Embryonic facial prominence (tissue), 1 donor: Measurements from ENCODE around the gene FGD4.

Source experiments
- DNase-seq: peaks from one replicate; pipeline ENCODE4 v3.0.0-alpha.2; 2016; ENCODE audit errors: extremely low spot score

FGD4 gene

DNA sequence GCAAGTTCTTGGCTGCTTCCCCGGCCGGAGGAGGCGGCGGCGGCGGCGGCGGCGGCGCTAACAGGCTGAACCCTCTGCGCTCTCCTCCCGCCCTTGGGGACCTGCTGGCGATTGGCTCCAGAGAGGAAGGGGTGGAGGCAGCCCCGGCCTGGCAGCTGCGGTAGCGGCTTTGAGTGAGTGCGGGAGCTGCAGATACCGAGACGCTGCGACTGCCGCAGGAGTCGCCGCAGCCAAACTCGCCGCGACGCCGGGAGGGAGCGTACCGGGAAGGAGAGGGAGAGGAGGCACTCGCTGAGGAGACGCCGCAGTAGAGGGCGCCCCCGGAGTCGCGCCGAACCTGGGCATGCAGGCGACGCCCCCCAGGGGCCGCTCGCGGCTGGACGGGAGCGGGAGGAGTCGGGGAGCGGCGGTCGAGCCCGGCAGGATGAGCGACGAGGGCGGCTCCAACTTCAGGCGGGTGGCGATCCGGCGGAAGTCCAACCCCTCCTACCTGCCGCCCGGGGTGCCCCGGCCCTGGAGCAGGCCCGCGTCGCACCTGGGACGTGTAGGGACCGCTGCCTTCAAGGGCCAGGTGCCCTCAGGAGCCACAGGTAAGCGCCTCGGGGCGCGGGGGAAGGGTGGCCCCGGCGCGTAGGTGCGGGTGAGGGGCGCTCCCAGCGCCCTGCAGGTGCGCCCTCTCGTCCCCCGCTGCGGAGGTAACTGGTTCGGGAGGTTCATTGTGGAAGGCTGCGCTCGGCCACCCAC lies at the start of gene FGD4:
Gene FGD4, plus strand, starts transcription at position 189 of the 744 bp plus-strand sequence.
- DNase-seq = peak; percentile 8

DNA sequence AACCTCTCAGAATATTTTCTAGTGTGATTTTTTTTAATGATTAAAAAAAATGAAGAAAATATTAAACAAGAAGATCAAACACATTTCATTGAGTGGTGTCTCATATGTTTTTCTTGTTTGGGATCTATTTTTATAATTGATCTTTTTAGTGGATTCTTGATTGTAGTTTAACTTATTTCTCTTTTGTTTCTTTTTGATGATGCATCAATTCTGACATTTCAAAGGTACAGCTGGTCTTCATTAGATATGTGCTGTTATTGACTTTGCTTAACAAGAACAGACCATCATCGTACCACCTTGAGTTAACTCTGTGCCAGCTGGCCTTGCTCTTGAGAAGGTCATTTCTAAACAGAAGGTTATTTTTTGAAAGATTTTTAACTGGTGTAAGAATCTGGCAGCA lies 45.8 kb upstream of the FGD4 start:
- DNase-seq = no peak

DNA sequence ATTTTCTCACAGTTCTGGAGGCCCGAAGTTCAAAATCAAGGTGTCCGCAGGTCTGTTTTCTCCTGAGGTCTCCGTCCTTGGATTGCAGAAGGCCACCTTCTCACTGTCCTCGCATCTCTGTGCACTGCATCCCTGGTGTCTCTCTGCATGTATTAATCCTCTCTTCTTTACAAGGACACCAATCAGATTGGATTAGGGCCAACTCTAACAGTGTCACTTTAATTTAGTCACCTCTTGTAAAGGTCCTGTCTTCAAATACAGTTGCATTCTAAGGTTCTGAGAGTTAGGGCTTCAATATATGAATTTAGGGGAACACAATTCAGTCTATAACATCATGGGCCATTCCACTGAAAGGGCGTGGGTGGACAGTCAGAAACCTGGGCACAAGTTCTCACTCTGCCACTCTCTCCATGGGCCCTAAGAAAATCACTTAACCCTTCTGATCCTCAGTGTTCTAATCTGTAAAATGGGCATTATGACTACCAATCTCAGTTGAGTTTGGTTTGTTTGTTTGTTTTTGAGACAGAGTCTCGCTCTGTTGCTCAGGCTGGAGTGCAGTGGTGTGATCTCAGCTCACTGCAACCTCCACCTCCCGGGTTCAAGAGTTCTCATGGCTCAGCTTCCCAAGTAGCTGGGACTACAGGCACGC lies 41.6 kb upstream of the FGD4 start:
- no peak for DNase-seq

DNA sequence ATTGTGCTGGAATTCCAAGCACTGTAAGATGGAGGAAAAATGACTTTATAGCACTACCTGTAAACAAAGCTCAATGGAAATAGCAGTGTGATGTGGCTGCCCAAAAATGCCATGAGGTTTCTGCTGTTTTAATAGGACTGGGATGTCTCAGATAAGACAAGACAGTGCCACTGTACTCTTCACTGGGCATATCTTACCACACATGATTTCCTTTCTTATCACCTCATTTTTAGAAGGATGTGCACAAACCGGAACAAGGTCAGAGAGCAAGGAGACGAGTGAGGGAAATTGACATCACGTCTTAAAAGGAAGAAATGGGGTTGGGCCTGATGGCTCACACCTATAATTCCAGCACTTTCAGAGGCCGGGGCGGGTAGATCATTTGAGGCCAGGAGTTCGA lies 38.4 kb upstream of the FGD4 start:
- no peak for DNase-seq

DNA sequence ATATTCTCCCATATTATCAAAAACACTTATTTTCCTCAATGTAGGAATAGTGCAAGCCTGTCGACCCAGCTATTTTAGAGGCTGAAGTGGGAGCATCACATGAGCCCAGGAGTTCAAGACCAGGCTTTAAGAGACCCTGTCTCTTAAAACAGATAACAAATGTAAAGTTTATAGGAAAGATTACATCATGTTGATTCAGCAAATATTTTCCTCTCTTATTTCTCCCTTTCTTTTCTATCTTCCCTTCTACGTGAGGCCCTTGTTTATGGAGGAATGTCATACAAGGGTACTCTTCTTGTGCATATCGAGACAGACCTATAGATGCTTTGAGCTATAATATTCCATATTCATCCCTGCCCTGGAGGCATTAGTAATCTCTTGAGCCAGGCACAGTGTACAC lies 36.5 kb upstream of the FGD4 start:
- DNase-seq = no peak

DNA sequence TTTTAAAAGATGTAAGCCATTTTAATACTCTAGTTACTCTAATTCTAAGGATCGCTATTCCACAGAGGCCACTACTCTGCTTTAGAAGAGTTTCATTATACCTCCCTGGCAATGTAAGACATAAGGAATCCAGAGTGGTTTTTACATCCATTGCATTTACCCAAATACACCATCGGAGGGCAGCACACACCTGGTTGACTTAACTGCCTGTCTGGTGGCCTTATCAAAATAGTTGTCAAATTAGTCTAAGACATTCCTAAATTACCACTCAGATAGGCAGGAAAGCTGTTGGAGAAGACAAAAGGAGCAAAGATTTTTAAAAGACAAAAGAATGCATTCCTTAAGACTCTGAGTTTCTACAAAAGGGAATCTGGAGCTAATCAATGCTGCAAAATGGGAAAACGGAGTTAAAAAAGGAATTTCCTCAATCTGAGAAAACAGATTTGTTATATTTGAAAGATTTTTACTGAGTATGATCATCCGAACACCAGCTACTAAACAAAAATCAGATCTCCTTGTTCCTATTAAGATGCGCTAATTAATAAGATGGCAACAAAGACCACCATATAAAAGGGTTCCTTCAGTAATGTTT lies 33.8 kb upstream of the FGD4 start:
- DNase-seq = peak; percentile 20

DNA sequence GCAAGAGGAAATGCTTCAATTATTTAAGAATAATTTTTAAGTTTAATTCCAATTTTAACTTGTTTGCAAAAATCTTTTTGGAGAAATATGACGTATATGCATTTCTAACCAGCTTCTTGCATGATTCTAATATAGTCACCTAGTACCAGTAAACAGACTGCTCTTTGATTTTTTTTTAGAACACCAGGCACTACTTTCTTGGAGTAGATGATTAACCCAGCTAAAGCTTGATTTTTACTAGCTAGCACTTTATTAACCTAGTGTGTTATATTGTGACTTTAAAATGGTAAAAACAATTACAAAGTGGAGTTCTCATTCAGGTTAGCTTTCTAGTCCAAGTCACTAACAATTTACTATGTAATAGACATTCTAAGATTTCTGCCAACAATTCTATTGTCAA lies 32.6 kb upstream of the FGD4 start:
- no peak for DNase-seq

DNA sequence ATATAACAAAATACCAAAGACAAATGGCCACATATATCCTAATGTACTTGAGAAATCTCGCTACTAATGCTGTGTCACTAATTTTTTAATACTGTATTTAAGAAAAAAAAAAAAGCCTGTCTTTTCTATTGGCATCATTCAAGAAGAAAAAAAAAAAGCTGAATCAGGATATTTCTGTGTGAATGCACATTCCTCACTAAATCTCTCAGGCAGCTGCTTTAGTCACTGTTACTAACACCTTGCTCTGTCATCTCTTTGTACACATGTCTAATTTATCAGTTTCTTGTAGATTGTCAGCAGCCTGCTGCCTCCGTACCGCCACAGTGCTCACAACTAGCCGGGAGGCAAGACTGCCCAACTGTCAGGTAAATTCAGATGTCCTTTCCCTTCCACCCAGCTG lies 32.0 kb upstream of the FGD4 start:
- no peak for DNase-seq

DNA sequence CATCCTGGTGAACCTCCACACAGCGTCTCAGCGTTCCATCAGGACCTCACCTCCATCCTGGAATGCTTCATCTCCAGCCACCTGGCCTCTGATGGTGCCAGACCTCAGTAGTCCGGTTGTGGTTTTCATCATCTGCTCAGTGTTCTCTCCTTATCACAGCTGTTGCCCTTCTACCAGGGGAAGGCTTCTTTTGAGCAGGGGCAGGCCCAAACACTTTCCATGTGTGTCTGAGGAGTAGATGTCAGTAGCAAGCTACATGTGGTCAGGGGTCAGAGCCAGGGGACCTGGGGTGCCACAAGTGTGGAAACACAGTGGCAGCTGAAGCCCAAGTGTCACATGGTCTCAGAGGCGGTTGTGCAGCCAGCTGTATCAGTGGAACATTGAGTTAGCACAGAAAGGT lies 30.2 kb upstream of the FGD4 start:
- DNase-seq = no peak

DNA sequence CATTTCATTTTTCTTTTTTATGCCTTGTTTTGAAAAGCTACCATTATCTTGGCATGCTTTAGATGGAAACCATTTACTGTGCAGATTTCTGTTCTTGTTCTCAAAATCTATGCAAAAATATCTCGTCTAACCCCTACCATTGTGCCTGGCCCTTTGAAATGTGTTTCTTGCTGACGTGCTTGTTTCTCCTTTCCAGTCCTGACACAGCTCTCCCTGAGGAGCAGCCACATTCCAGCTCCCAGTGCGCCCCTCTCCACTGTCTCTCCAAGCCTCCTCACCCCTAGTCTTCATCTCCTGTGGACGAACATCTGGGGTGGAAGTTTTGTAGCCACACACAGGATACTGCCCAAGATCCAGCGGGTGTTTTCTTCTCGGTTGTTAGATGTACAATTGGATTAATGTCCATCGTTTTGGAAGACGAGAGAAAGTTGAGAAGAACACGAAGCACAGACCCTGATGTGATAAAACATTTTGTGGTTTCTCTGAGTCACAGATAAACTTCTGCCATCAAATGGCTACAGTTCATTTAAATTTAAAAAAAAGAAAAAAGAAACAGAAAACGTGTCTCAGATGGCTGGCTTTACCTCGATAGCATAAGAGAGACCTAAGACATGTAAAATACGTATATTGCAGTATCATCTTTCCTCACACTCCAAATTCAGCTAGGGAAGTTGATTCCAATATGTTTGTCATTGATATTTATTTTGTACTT lies 21.9 kb upstream of the FGD4 start:
- DNase-seq = no peak

DNA sequence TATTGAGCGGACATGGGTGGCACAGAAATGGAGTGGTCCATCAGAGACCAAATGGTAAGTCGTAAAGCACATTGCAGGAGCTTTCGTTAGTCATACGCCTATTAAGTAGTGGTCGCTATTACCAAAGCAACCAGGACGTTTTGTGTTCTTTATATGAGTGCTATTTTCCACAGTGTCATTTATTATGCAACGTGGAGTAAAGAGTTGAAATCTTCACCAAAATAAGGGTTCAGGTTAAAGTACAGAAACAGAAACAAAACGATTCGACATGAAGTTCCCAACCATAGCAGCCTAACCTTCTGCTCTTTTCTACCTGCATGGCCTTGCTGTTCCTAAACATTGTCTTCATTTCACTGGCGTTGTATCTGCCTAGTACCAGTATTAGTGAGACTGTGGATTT lies 20.1 kb upstream of the FGD4 start:
- no peak for DNase-seq

DNA sequence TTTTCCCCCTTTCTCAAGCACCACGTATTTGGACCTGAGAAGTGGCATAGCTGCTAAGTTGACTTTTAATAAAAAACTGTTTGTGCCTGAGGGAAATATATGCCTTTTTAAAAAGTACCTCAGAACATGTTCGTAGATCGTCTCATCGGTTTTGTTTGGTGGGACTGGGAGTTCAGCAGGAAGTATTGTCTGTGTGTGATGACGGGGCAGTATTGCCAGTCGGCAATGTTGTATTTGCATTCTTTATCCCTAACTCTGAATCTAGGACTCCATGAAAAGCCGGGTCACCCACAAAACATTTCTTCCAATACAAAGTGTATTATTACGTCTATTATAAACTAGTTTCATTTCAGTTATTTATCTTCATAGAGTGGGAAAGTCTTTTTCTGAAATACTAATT lies 19.7 kb upstream of the FGD4 start:
- DNase-seq = no peak

DNA sequence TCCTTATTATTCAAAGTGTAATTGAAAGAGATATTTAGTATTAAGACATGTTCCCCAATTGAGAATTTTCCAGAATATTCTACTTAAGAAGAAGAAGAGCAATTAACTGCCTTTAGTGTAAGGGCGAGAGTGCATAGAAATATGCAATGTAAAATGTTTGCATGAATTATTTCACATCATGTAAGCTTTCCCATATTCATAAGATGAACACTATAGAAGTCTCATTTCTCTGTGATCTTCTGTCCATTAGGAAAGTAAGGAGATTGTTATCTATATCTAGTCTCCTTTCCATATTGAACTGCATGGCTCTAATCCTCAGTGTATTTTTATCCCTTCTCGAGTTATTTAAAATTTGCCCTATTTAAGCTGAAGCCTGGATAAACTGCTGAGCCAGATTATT lies 17.1 kb upstream of the FGD4 start:
- no peak for DNase-seq

DNA sequence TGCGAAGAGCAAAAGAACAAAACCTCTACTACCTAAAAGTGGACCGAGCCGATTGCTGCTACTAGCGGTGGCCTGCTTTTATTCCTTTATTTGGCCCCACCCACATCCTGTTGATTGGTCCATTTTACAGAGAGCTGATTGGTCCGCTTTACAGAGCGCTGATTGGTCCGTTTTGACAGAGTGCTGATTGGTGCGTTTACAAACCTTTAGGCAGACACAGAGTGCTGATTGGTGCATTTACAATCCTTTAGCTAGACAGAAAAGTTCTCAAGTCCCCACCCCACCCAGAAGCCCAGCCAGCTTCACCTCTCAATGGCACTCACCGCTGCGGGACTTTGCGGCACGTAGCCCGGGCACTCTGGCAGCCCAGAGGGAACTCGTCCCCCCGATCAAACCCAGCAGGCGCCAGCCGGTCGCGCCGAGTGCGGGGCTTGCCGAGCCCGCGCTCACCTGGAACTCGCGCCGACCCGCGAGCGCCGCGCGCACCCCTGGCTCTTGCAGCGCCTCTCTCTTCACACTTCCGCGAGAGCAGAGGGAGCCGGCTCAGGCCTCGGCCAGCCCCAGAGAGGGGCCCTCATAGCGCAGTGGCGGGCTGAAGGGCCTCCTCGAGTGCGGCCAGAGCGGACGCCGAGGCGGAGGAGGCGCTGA lies 8.7 kb upstream of the FGD4 start:
- DNase-seq = no peak

DNA sequence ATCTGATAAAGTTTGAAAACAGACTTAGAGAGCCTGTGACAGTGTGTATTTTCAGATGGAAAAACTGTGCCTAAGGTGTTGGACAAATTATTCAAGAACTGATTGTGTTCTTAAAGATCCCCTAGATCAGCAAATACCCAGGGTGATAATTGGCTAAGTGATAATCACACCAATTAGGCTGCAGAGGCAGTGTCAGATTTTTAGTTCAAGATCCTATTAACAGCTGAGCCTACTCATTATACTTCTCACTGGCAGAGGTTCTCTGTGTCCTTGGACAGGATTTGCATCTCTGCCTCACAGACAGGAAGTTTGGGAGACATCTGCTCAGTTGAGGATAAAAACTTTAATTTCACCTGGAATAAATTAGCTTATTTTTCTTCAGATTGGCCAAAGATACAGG lies 4.3 kb upstream of the FGD4 start:
- DNase-seq = no peak

DNA sequence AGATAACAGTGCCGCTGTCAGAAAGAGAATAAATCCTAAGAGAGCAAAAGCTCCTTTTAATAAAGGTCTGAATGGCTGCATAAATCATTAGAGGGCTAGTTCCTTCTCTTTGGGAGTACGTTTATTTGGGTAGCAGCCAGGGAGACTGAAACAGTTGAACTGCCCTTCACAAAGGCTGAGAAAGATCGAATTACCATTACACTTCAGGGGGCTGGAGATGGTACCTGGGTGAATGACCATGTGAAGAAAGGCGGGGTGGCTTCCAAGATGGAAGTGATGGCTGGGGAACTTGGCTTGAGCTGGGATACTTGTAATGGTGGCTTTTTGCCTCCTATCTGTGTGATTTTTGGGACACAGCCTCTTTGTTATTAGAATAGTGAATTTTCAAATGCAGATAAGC lies 1.7 kb upstream of the FGD4 start:
- DNase-seq = no peak

DNA sequence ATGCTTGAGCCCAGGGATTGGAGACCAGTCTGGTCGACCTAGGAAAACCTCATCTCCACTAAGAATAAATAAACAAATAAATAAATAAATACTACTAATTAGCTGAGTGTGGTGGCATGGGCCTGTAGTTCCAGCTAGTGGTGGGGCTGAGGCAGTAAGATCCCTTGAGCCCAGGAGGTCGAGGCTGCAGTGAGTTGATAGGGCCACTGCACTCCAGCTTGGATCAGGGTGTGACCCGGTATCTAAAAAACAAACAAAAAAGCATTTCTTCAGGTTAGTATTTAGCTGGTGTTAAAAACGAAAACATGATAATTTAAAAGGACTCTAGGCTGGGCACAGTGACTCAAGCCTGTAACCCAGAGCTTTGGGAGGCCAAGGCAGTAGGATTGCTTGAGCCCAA lies 1.2 kb upstream of the FGD4 start:
- no peak for DNase-seq

DNA sequence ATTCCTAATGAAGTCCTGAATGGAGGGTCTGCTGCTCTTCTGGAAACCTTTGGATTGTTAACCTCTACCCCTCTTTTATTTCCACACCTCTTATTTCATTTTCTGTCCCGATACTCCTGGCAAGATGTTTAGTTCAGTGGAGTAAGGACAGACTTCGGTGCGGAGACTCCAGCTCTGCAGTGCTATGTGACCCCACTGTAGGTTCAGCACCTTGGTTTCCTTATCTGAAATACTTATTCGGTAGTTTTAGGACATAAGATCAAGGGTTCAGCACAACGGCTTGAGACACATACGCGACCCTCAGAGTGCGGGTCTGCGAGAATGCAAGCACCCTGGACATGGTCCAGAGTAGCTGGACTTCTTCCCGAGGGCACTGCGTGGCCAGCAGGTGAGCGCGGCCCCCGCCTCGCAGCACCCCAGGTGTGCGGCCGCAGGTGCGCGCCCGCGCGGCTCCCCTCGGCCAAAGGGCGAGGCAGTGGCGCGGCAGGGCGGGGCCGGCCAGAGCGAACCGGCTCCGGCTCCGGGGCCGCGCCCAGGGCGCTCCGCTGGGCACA lies 465 bp upstream of the FGD4 start:
- DNase-seq = no peak

DNA sequence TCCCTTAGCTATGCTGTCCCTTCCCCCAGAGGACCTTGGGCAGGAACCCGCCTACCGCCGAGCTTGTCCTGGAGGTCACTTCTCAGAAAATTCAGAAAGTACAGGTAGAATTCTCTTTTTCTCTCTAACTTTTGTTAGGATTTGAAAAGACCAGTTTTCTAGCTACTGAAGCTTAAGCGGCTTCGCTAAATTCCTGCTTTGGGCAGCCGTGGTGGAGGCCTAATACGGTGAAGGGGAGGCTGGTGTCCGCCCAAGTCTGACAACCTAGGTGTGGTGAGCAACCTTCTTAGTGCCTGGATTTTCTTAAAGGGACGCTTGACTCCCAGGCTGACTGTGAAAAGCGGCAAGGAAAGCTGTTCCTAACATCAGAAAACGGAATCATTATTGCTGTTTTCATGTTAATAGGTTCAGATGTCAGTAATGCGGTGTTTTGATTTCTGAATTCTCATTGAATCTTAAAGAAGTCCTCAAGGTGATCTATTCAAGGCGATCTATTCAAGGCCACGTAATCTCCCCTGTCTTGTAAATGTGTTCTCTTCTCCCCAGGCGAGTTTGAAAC lies 835 bp downstream of the FGD4 start:
- no peak for DNase-seq

DNA sequence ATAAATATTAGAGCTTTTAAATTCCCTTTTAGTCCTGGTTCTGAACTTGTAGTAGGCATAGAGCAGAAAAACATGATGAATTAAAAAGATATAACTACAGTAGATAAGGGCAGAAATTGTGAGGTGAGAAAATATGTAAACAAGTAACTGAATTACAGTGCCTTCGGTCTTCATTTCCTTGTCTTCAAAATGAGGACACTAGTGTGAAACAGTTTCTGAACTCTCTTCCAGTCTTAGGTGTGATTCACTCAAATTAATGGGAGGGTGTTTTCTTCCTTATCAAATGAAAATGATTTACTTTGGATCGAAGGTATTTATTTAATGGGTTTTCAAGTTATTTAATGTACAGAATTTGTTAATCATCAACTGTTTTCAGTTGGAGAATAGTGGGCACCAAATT lies 1.5 kb downstream of the FGD4 start:
- no peak for DNase-seq

DNA sequence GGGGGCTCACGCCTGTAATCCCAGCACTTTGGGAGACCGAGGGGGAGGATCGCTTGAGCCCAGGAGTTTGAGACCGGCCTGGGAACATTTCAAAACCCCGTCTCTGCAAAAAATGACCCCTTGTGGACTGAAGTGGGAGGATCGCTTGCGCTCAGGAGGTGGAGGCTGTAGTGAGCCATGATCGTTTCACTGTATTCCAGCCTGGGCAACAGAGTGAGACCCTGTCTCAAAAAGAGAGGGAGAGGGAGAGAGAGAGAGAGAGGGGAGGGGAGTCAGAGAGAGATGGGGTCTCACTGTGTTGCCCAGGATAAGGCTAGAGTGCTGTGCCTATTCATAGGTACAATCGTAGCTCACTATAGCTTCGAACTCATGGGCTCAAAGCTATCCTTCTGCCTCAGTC lies 2.8 kb downstream of the FGD4 start:
- DNase-seq = no peak

DNA sequence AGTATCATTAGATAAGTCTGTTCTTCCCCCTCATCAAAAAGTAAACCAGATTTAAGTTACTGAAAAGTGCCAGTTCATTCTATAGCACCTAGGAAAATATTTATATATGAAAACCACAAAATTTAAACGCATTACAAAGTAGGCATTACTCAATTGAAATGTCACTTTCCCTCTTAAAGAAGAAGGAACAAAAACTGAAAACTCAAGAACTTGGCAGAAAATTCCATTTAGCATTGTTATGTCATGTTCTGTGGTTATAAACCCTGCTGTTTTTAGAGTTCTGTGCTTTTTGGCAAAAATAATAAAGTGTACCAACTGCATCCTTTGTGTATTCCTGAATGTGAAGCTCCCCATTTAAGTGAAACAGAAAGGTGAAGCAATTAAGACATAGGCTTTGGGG lies 3.6 kb downstream of the FGD4 start:
- no peak for DNase-seq
